ENCODE measurements around the gene GATAD1.
"Not testable (repeated sequence)": the region's sequence is repeated elsewhere in the genome, so short reads cannot be mapped to it uniquely, and the experiment has no call there.

The GATAD1 gene

DNA sequence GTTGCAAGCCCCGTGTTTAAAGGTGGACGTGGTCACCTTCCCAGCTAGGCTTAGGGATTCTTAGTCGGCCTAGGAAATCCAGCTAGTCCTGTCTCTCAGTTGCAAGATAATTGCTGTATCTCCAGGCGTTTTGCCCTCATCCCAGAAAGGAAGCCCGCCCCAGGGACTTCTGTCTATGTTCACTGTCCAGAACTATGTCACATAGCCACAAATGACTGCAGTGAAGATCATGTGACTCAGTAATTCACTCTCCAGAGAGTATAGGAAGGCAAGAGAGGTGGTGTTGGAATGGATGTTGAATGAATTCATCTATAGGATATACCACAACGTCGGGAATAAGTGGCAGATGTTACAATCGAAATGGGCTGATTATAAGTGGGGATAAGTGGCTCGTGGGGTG is 30.8 kb downstream of the GATAD1 start:
- Histone ChIP-seq H3K27me3 (ENCODE audit: insufficient read depth, low read length, poor library complexity, severe bottlenecking) (no peaks in the 10 kb centered on the region), H3K9ac (ENCODE audit: low read depth, low read length, poor library complexity, severe bottlenecking) (no peak overlapping the region), H3K9me2 (replicated peaks; ENCODE audit: low read depth, low read length) (no peaks in the 10 kb centered on the region), H3K4me2 (ENCODE audit: low read depth, low read length, poor library complexity, severe bottlenecking) (no peak overlapping the region), H3K9me3 (ENCODE audit: insufficient read depth, low read depth, low read length) (no peaks in the 10 kb centered on the region), H4K20me1 (ENCODE audit: insufficient read depth, low read length, poor library complexity, severe bottlenecking) (no peaks in the 10 kb centered on the region), H2AFZ (ENCODE audit: low read length) (no peak overlapping the region), H3K4me3 (ENCODE audit: low read length, poor library complexity, severe bottlenecking) (no peak overlapping the region), H3K79me2 (ENCODE audit: insufficient read depth, low read length) (no peaks in the 10 kb centered on the region), H3F3A (ENCODE audit: low read depth) (no peaks in the 10 kb centered on the region), H3K4me1 (ENCODE audit: insufficient read depth, low read length, poor library complexity, severe bottlenecking) (no peaks in the 10 kb centered on the region), H3K36me3 (ENCODE audit: insufficient read depth, low read length) (no peaks in the 10 kb centered on the region)
- TF ChIP-seq, protein P1, sequence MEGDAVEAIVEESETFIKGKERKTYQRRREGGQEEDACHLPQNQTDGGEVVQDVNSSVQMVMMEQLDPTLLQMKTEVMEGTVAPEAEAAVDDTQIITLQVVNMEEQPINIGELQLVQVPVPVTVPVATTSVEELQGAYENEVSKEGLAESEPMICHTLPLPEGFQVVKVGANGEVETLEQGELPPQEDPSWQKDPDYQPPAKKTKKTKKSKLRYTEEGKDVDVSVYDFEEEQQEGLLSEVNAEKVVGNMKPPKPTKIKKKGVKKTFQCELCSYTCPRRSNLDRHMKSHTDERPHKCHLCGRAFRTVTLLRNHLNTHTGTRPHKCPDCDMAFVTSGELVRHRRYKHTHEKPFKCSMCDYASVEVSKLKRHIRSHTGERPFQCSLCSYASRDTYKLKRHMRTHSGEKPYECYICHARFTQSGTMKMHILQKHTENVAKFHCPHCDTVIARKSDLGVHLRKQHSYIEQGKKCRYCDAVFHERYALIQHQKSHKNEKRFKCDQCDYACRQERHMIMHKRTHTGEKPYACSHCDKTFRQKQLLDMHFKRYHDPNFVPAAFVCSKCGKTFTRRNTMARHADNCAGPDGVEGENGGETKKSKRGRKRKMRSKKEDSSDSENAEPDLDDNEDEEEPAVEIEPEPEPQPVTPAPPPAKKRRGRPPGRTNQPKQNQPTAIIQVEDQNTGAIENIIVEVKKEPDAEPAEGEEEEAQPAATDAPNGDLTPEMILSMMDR (conservative IDR thresholded peaks at IDR 0.05; ENCODE audit: low read length), result no peak
- no peak for TF ChIP-seq EZH2phosphoT487 (IDR thresholded peaks at IDR 0.05; ENCODE audit: borderline replicate concordance)

DNA sequence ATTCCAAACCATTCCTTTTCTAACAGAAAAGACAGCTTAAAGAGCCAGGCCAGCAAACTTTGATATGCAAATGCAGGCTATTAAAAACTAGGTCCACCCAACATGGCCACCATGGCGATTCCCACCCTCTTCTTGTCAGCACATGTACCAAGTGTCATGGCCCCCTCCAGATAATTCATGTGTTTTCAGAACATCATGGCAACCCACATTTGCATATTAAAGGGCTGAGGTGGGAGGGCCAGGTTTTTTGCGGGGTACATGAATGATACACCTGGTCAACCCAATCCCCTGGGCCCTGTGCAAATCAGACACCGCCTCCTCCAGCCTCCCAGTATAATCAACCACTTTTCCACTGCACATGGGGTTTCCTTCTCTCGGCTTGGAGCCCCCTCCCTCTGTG is 31.4 kb downstream of the GATAD1 start:
- Histone ChIP-seq H2AFZ (ENCODE audit: low read length) (no peak overlapping the region), H3K9me3 (ENCODE audit: insufficient read depth, low read depth, low read length) (no peaks in the 10 kb centered on the region), H3K79me2 (ENCODE audit: insufficient read depth, low read length) (no peaks in the 10 kb centered on the region), H3K36me3 (ENCODE audit: insufficient read depth, low read length) (no peaks in the 10 kb centered on the region), H3K4me1 (ENCODE audit: insufficient read depth, low read length, poor library complexity, severe bottlenecking) (no peaks in the 10 kb centered on the region), H3F3A (ENCODE audit: low read depth) (no peaks in the 10 kb centered on the region), H3K27me3 (ENCODE audit: insufficient read depth, low read length, poor library complexity, severe bottlenecking) (no peaks in the 10 kb centered on the region), H3K9ac (ENCODE audit: low read depth, low read length, poor library complexity, severe bottlenecking) (no peak overlapping the region), H3K4me2 (ENCODE audit: low read depth, low read length, poor library complexity, severe bottlenecking) (no peak overlapping the region), H3K9me2 (replicated peaks; ENCODE audit: low read depth, low read length) (no peaks in the 10 kb centered on the region), H3K4me3 (ENCODE audit: low read length, poor library complexity, severe bottlenecking) (no peak overlapping the region), H4K20me1 (ENCODE audit: insufficient read depth, low read length, poor library complexity, severe bottlenecking) (no peaks in the 10 kb centered on the region)
- TF ChIP-seq, protein P1 (conservative IDR thresholded peaks at IDR 0.05; ENCODE audit: low read length), result no peak
- TF ChIP-seq EZH2phosphoT487 (IDR thresholded peaks at IDR 0.05; ENCODE audit: borderline replicate concordance), result no peak

DNA sequence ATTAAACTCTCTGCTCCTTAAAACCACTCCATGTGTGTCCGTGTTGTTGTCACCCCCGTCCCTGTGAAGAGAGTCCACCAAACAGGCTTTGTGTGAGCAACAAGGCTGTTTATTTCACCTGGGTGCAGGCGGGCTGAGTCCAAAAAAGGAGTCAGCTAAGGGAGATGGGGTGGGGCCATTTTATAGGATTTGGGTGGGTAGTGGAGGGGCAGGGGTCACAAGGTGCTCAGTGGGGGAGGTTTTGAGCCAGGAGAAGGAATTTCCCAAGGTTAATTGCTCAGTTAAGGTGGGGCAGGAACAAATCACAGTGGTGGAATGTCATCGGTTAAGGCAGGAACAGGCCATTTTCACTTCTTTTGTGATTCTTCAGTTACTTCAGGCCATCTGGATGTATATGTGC is 31.9 kb downstream of the GATAD1 start:
- not testable (repeated sequence) for H3K9me2 ChIP-seq (replicated peaks; ENCODE audit: low read depth, low read length); H3K9me3 ChIP-seq (ENCODE audit: insufficient read depth, low read depth, low read length); H2AFZ ChIP-seq (ENCODE audit: low read length); H3K9ac ChIP-seq (ENCODE audit: low read depth, low read length, poor library complexity, severe bottlenecking); H3F3A ChIP-seq (ENCODE audit: low read depth); H3K36me3 ChIP-seq (ENCODE audit: insufficient read depth, low read length); H3K79me2 ChIP-seq (ENCODE audit: insufficient read depth, low read length); H3K4me1 ChIP-seq (ENCODE audit: insufficient read depth, low read length, poor library complexity, severe bottlenecking); H3K4me2 ChIP-seq (ENCODE audit: low read depth, low read length, poor library complexity, severe bottlenecking); H4K20me1 ChIP-seq (ENCODE audit: insufficient read depth, low read length, poor library complexity, severe bottlenecking); H3K27me3 ChIP-seq (ENCODE audit: insufficient read depth, low read length, poor library complexity, severe bottlenecking); H3K4me3 ChIP-seq (ENCODE audit: low read length, poor library complexity, severe bottlenecking)

- H3F3A ChIP-seq (ENCODE audit: low read depth); H3K9me2 ChIP-seq (replicated peaks; ENCODE audit: low read depth, low read length); H3K9ac ChIP-seq (ENCODE audit: low read depth, low read length, poor library complexity, severe bottlenecking); H3K4me3 ChIP-seq (ENCODE audit: low read length, poor library complexity, severe bottlenecking); H3K4me1 ChIP-seq (ENCODE audit: insufficient read depth, low read length, poor library complexity, severe bottlenecking); H3K27me3 ChIP-seq (ENCODE audit: insufficient read depth, low read length, poor library complexity, severe bottlenecking); H4K20me1 ChIP-seq (ENCODE audit: insufficient read depth, low read length, poor library complexity, severe bottlenecking); H3K9me3 ChIP-seq (ENCODE audit: insufficient read depth, low read depth, low read length); H2AFZ ChIP-seq (ENCODE audit: low read length); H3K4me2 ChIP-seq (ENCODE audit: low read depth, low read length, poor library complexity, severe bottlenecking); H3K79me2 ChIP-seq (ENCODE audit: insufficient read depth, low read length): not testable (repeated sequence)
- H3K36me3 ChIP-seq (ENCODE audit: insufficient read depth, low read length), result peaks cover 21% of the 10 kb centered on the region; the same call in 1 of the 2 replicates
These were observed 36.3 kb downstream of the GATAD1 start for GRCh38 chr7:92483624-92484023.

DNA sequence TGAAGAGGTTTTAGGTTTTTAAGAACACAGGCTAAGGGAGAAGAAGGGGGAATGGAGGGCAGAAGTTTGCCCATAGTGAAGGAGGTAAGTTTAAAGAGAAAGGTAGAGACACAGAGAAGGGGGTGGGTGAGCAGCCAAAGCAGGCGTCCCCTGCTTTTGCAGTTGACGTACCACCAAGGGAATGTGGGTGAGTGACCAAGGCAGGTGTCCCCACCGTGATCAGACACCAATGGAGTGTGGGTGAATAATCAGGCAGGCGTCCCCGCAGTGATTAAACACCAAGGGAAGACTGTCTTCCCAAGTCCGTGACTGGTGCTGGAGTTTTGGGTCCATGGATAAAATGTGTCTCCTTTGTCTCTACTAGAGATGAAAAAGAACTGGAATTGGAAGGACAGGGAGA is 36.9 kb downstream of the GATAD1 start:
- H3K9me2 ChIP-seq (replicated peaks; ENCODE audit: low read depth, low read length); H3K9ac ChIP-seq (ENCODE audit: low read depth, low read length, poor library complexity, severe bottlenecking); H3K4me1 ChIP-seq (ENCODE audit: insufficient read depth, low read length, poor library complexity, severe bottlenecking); H3F3A ChIP-seq (ENCODE audit: low read depth); H3K27me3 ChIP-seq (ENCODE audit: insufficient read depth, low read length, poor library complexity, severe bottlenecking); H3K4me3 ChIP-seq (ENCODE audit: low read length, poor library complexity, severe bottlenecking); H3K79me2 ChIP-seq (ENCODE audit: insufficient read depth, low read length); H4K20me1 ChIP-seq (ENCODE audit: insufficient read depth, low read length, poor library complexity, severe bottlenecking); H2AFZ ChIP-seq (ENCODE audit: low read length); H3K9me3 ChIP-seq (ENCODE audit: insufficient read depth, low read depth, low read length); H3K4me2 ChIP-seq (ENCODE audit: low read depth, low read length, poor library complexity, severe bottlenecking): not testable (repeated sequence)
- H3K36me3 ChIP-seq (ENCODE audit: insufficient read depth, low read length), result peaks cover 27% of the 10 kb centered on the region; the same call in 1 of the 2 replicates

All from Loucy (cell line).